HepG2 (cell line): Measurements from ENCODE around the gene CYP2A7. TPM values are rescaled to one million over a fixed set of nuclear protein-coding genes. Genes with fewer than 3 reads are reported as not detected.
A peak's percentile ranks its signal among the peaks of the same experiment; 100 is the strongest.
"Not testable (repeated sequence)": the region's sequence is repeated elsewhere in the genome, so short reads cannot be mapped to it uniquely, and the experiment has no call there.

Experiments used
- ATAC-seq: fragments of 200-7000 bp; cut with Tn5 transposase; 3 replicates; pipeline ENCODE4 v1.9.1; 2020; ENCODE audit warnings: mild to moderate bottlenecking, moderate library complexity
- BruUV-seq: library from RNA; stranded (reverse); fragments of 400-500 nt; replicated peaks from 2 replicates; lab custom pipeline; 2021; lab: Mats Ljungman, UMichigan
- CTCF ChIA-PET: fragments of 300-600 bp; formaldehyde crosslinking; extraction: SDS; loops from one replicate; lab custom pipeline; 2021; ENCODE audit warnings: low total read pairs, inconsistent platforms, low intra/inter-chr PET ratio; lab: Yijun Ruan, JAX
- POLR2A ChIA-PET: fragments of 350-600 bp; sonication (Branson Sonifier 250); formaldehyde crosslinking; loops from one replicate; lab custom pipeline; 2020; ENCODE audit warnings: antibody characterized with exemption, inconsistent platforms; lab: Yijun Ruan, JAX
- DNase-seq: peaks from one replicate; pipeline ENCODE4 v3.0.0-alpha.2; 2015; ENCODE audit warnings: low spot score
- FAIRE-seq: peaks from 3 replicates; lab custom pipeline; 2011; peaks lifted over from hg19 to GRCh38; lab: Jason Lieb, UNC
- H2AFZ ChIP-seq: one replicate; pipeline ENCODE4 v1.6.1; 2011; ENCODE audit warnings: low read length, inconsistent platforms
- H3K27ac ChIP-seq: fragments of 300-600 bp; 3 replicates; pipeline ENCODE4 v1.8.0; 2011; ENCODE audit warnings: mixed run types, mild to moderate bottlenecking, mixed read lengths, low read length, inconsistent platforms; ENCODE audit not compliant: insufficient read depth; ENCODE audit errors: extremely low read length
- H3K27me3 ChIP-seq, 2 experiments: fragments of 200-600 bp in 1 of 2; 2 replicates in 1 of 2; 3 replicates in 1 of 2; pipeline versions ENCODE4 v1.6.0 to v1.8.0; 2011; ENCODE audit warnings: low read length in 2 of 2, mild to moderate bottlenecking in 2 of 2, moderate library complexity in 2 of 2, inconsistent platforms in 1 of 2; ENCODE audit not compliant: insufficient read depth in 2 of 2, control insufficient read depth in 1 of 2
- H3K36me3 ChIP-seq, 2 experiments: fragments of 200-600 bp in 1 of 2; replicated peaks in 1 of 2; 2 replicates in 1 of 2; 3 replicates in 1 of 2; pipeline versions ENCODE4 v1.5.1 to v1.8.0; 2011; ENCODE audit warnings: low read length in 2 of 2, inconsistent platforms in 1 of 2; ENCODE audit not compliant: insufficient read depth in 2 of 2, control insufficient read depth in 1 of 2
- H3K4me1 ChIP-seq: 2 replicates; pipeline ENCODE4 v1.5.1; 2012; ENCODE audit warnings: low read length, inconsistent platforms; ENCODE audit not compliant: insufficient read depth
- H3K4me2 ChIP-seq: 2 replicates; pipeline ENCODE4 v1.6.0; 2011; ENCODE audit warnings: low read depth, low read length, inconsistent platforms
- H3K4me3 ChIP-seq, 3 experiments: fragments of 200-600 bp in 1 of 3; sonication (generic), shearing (Covaris generic) in 1 of 3; replicated peaks in 1 of 3; 2 replicates each; pipeline ENCODE4 v1.5.1; 2011 to 2016; ENCODE audit warnings: low read length in 3 of 3, inconsistent platforms in 2 of 3, low read depth in 2 of 3, mild to moderate bottlenecking in 2 of 3, control low read depth in 1 of 3, mixed read lengths in 1 of 3; ENCODE audit not compliant: insufficient read depth in 1 of 3
- H3K79me2 ChIP-seq: one replicate; pipeline ENCODE4 v1.6.1; 2011; ENCODE audit warnings: low read length, inconsistent platforms; ENCODE audit not compliant: insufficient read depth
- H3K9ac ChIP-seq: 2 replicates; pipeline ENCODE4 v1.6.0; 2011; ENCODE audit warnings: mild to moderate bottlenecking, low read depth, low read length, inconsistent platforms; ENCODE audit not compliant: insufficient read depth
- H3K9me3 ChIP-seq: 2 replicates; pipeline ENCODE4 v1.5.1; 2012; ENCODE audit warnings: mild to moderate bottlenecking, low read length
- H4K20me1 ChIP-seq: 2 replicates; pipeline ENCODE4 v1.6.0; 2011; ENCODE audit warnings: inconsistent platforms, mild to moderate bottlenecking, low read length, moderate library complexity; ENCODE audit not compliant: insufficient read depth
- WGBS: methylation state at CpG from one replicate; pipeline ENCODE4 v1.1.6; 2017; ENCODE audit warnings: low lambda C conversion rate; 5-methylcytosine and 5-hydroxymethylcytosine counted together
- in situ Hi-C: cut with HindIII; loops from 2 replicates; pipeline ENCODE4 v1.10.0; 2017; ENCODE audit warnings: low pct_unique_long_range_greater_than_20kb; ENCODE audit not compliant: extremely low pct_ligation_motif_present
- intact Hi-C: fragments of 100-400 bp; cut with micrococcal nuclease; formaldehyde crosslinking; loops from one replicate; pipeline ENCODE4 v1.10.0; 2022; ENCODE audit not compliant: unreplicated experiment
- polyA plus RNA-seq, 8 experiments: library from polyadenylated mRNA; depleted of rRNA in 3 of 8; stranded (reverse) in 7 of 8; unstranded in 1 of 8; fragments of >200 nt; fragmentation: Illumina TruSeq in 4 of 8; extraction: Trizol in 4 of 8; gene quantifications; 2 replicates each; pipeline versions ENCODE4 v1.2.1 to v1.2.3, GENCODE V29; 2011 to 2016; ENCODE audit warnings: low read depth in 4 of 8, missing spikeins in 1 of 8, mixed read lengths in 1 of 8; ENCODE audit not compliant: insufficient read depth in 1 of 8
- total RNA-seq, 5 experiments: library from RNA; depleted of rRNA; stranded (reverse); fragments of >200 nt; fragmentation: Illumina TruSeq; extraction: Trizol; gene quantifications; 2 replicates each; pipeline ENCODE4 v1.2.3, GENCODE V29; 2016; ENCODE audit warnings: low read depth in 1 of 5
- TF ChIP-seq, protein P1 (sequence below): fragments of 450-650 bp; IDR thresholded peaks from 2 replicates; pipeline ENCODE4 v1.6.1; 2016
- TF ChIP-seq, protein P2 (sequence below): sonication (generic); formaldehyde crosslinking; IDR thresholded peaks from 2 replicates; pipeline ENCODE4 v1.4.0; 2020; ENCODE audit warnings: missing genetic modification reagents

Gene CYP2A7
- total and polyA plus RNA-seq, 2 of the 13 experiments (the other 11 are each of a cell fraction or from before 2014, with no cell fraction given): not detected

DNA sequence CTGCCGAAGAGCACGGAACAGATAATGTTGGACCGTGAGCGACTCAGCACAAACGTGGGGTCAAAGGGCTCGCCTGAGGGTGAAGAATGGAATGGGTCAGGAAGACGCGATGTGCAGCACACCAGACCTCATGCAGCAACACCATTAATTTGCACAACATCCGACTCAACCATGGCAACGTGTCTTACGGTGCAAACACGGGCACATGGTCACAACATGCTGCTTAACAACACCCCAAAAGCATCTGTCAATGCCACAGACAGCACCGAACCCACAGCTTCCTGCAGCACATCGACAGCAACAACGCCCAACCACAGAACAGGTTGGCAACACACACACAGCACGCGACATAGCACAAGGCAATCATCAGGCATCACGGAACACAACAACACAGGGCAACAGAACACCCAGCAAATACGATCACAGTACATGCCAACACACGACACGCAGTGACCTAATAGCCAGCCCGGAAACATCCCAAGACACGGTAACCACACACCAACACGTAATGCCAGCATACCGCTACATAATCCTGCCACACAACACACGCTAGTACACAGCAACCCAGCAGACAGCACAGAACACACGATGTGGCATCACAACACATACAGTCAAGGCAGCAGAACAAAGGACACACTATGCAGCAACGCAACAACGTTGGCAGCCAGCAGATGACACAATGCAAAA is 55.2 kb downstream of the CYP2A7 start:
- H4K20me1 ChIP-seq, DNase-seq, H3K9me3 ChIP-seq, H3K36me3 ChIP-seq, CTCF ChIA-PET, H3K4me3 ChIP-seq, H3K9ac ChIP-seq, H3K4me2 ChIP-seq, FAIRE-seq, POLR2A ChIA-PET, H2AFZ ChIP-seq, in situ Hi-C loops, H3K27me3 ChIP-seq, H3K79me2 ChIP-seq, BruUV-seq, intact Hi-C loops, ATAC-seq, H3K27ac ChIP-seq: not testable (repeated sequence)
- TF ChIP-seq, protein P1, sequence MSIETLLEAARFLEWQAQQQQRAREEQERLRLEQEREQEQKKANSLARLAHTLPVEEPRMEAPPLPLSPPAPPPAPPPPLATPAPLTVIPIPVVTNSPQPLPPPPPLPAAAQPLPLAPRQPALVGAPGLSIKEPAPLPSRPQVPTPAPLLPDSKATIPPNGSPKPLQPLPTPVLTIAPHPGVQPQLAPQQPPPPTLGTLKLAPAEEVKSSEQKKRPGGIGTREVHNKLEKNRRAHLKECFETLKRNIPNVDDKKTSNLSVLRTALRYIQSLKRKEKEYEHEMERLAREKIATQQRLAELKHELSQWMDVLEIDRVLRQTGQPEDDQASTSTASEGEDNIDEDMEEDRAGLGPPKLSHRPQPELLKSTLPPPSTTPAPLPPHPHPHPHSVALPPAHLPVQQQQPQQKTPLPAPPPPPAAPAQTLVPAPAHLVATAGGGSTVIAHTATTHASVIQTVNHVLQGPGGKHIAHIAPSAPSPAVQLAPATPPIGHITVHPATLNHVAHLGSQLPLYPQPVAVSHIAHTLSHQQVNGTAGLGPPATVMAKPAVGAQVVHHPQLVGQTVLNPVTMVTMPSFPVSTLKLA: 0 out of 2 replicates have a peak, but pooled peaks have one; percentile 19
- TF ChIP-seq, protein P2, sequence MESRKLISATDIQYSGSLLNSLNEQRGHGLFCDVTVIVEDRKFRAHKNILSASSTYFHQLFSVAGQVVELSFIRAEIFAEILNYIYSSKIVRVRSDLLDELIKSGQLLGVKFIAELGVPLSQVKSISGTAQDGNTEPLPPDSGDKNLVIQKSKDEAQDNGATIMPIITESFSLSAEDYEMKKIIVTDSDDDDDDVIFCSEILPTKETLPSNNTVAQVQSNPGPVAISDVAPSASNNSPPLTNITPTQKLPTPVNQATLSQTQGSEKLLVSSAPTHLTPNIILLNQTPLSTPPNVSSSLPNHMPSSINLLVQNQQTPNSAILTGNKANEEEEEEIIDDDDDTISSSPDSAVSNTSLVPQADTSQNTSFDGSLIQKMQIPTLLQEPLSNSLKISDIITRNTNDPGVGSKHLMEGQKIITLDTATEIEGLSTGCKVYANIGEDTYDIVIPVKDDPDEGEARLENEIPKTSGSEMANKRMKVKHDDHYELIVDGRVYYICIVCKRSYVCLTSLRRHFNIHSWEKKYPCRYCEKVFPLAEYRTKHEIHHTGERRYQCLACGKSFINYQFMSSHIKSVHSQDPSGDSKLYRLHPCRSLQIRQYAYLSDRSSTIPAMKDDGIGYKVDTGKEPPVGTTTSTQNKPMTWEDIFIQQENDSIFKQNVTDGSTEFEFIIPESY (CRISPR knock-in tag): peak; percentile 54; the same call in 1 of the 2 replicates
- H3K4me1 ChIP-seq: peaks cover 37% of the 10 kb centered on the region
- 93% methylated on average over 29 of the region's 29 CpGs for WGBS

DNA sequence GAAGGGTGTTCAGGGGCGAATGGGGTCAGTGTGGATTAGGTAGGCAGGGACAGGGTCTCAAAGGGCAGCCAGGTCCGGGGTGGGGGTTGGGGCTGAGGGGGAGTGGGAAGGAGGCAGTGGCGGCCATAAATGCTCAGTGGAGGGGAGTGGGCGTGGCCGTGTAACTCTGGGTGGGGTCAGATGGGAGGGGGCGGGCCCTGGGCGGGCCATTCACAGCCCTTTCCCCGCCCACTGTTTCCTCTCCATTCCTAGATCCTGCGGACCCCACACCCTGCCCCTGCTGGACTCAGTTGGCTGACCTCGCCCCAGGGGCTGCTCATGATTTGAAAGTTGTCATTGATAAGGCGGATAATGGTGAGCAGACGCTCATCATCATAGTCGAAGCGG is 55.7 kb downstream of the CYP2A7 start:
- H3K4me3 ChIP-seq, H3K36me3 ChIP-seq, H4K20me1 ChIP-seq, in situ Hi-C loops, ATAC-seq, CTCF ChIA-PET, BruUV-seq, FAIRE-seq, H3K9me3 ChIP-seq, DNase-seq, intact Hi-C loops, H3K27me3 ChIP-seq, H3K4me2 ChIP-seq, POLR2A ChIA-PET, H2AFZ ChIP-seq, H3K9ac ChIP-seq, H3K79me2 ChIP-seq, H3K27ac ChIP-seq: not testable (repeated sequence)
- peaks cover 32% of the 10 kb centered on the region for H3K4me1 ChIP-seq
- WGBS: 93% methylated on average over 8 of the region's 14 CpGs

DNA sequence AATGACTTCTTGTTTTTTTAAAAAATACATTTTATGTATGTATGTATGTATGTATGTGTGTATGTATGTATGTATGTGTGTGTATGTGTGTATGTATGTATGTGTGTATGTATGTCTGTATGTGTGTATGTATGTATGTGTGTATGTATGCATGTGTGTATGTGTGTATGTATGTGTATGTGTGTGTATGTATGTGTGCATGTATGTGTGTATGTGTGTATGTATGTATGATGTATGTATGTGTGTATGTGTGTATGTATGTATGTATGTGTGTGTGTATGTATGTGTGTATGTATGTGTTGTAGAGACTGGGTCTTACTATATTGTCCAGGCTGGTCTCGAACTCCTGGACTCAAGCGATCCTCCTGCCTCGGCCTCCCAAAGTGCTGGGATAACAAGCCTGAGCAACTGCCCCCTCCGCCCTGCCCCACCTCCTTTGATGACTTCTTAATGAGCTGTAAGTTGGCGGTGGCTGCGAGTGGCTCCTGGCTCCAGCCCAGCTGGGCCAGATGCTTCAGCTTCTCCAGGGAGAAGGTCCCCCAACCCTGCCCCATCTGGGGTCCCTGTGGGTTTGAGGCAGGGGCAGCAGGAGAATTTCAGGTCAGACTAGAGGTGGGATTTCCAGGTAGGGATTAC is 56.5 kb downstream of the CYP2A7 start:
- FAIRE-seq: peak; percentile 61
- H4K20me1 ChIP-seq, H3K9ac ChIP-seq, H3K36me3 ChIP-seq, H3K79me2 ChIP-seq, H3K4me2 ChIP-seq, H3K9me3 ChIP-seq, DNase-seq, H3K27me3 ChIP-seq, POLR2A ChIA-PET, H2AFZ ChIP-seq, H3K27ac ChIP-seq, CTCF ChIA-PET, in situ Hi-C loops, H3K4me3 ChIP-seq, intact Hi-C loops, BruUV-seq, ATAC-seq: not testable (repeated sequence)
- no CpG with 5 or more reads among the region's 6 CpGs for WGBS
- H3K4me1 ChIP-seq: peaks cover 28% of the 10 kb centered on the region
